NB4 (cell line): ENCODE results near the gene CDC7.
A peak's percentile ranks its signal among the peaks of the same experiment; 100 is the strongest.
"Not testable (repeated sequence)": the region's sequence is repeated elsewhere in the genome, so short reads cannot be mapped to it uniquely, and the experiment has no call there.

Source experiments
- DNase-seq: peaks from one replicate; pipeline ENCODE4 v3.0.0; 2010; ENCODE audit warnings: low read depth
- H3K4me3 ChIP-seq: one replicate; pipeline ENCODE4 v1.5.1; 2011; ENCODE audit warnings: mild to moderate bottlenecking, low read depth, low read length, moderate library complexity
- CTCF ChIP-seq: IDR thresholded peaks from one replicate; pipeline ENCODE4 v1.5.1; 2012; ENCODE audit warnings: low read depth, low read length
- MAX ChIP-seq: IDR thresholded peaks from 2 replicates; pipeline ENCODE4 v1.6.1; 2011; ENCODE audit warnings: low read depth, low read length
- MYC ChIP-seq: IDR thresholded peaks from 2 replicates; pipeline ENCODE4 v1.6.1; 2011; ENCODE audit warnings: low read depth, low read length
- POLR2A ChIP-seq: IDR thresholded peaks from 2 replicates; pipeline ENCODE4 v1.6.1; 2011; ENCODE audit warnings: mild to moderate bottlenecking; ENCODE audit not compliant: insufficient read length; ENCODE audit errors: extremely low read depth

Gene CDC7

GRCh38 chr1:91500756-91501522 is at the start of gene CDC7:
Gene CDC7 (plus strand): TSS chr1:91500851. CDS start chr1:91501717, 866 bp downstream.
- TF ChIP-seq MYC (peak; percentile 77), MAX (peak; percentile 76), CTCF (peak; percentile 34), POLR2A (peak; percentile 76)
- peak within 1 kb of the TSS; percentile 88 for H3K4me3 ChIP-seq
- peak; percentile 94 for DNase-seq

- TF ChIP-seq POLR2A (no peak), CTCF (no peak), MAX (no peak)
- no peak for DNase-seq
- H3K4me3 ChIP-seq = no peak overlapping the region
Observed at GRCh38 chr1:91454136-91454535, 46.5 kb upstream of the CDC7 start.

GRCh38 chr1:91455334-91455733 is 45.3 kb upstream of the CDC7 start:
- H3K4me3 ChIP-seq = no peak overlapping the region
- DNase-seq = no peak
- TF ChIP-seq POLR2A = no peak
- no peak for TF ChIP-seq MYC
- no peak for TF ChIP-seq MAX
- no peak for TF ChIP-seq CTCF

- no peak overlapping the region for H3K4me3 ChIP-seq
- no peak for TF ChIP-seq POLR2A
- TF ChIP-seq CTCF = no peak
- no peak for TF ChIP-seq MAX
- no peak for TF ChIP-seq MYC
- no peak for DNase-seq
Observed at GRCh38 chr1:91455896-91456295, 44.8 kb upstream of the CDC7 start.

- DNase-seq, H3K4me3 ChIP-seq: not testable (repeated sequence)
Observed at GRCh38 chr1:91465350-91465749, 35.3 kb upstream of the CDC7 start.

- no peak for TF ChIP-seq MAX
- DNase-seq = no peak
- no peak overlapping the region for H3K4me3 ChIP-seq
Observed at GRCh38 chr1:91476533-91477217, 24.0 kb upstream of the CDC7 start.
